ENCODE results near the gene ORMDL3. TPM values are rescaled to one million over a fixed set of nuclear protein-coding genes. Genes with fewer than 3 reads are reported as not detected.

ORMDL3 gene
- total RNA-seq, 1 donor from 2014 or later, result 51.2 TPM

Other genes starting within 250 kb of the ORMDL3 start
- gene PGAP3, start 239.5 kb downstream of the ORMDL3 start, total RNA-seq, result 8.9 TPM
- 10.1 TPM for gene ERBB2, start 227.5 kb downstream of the ORMDL3 start, total RNA-seq
- 10.1 TPM for gene MIEN1, start 197.1 kb downstream of the ORMDL3 start, total RNA-seq
- gene GRB7, start 189.7 kb downstream of the ORMDL3 start, total RNA-seq, result not detected
- 0.16 TPM for gene IKZF3, start 63.3 kb downstream of the ORMDL3 start, total RNA-seq
- gene ZPBP2, start 59.4 kb downstream of the ORMDL3 start, total RNA-seq, result not detected
- gene GSDMB, start 9.0 kb downstream of the ORMDL3 start, total RNA-seq, result 7.6 TPM
- not detected for gene LRRC3C, start 131 bp upstream of the ORMDL3 start, total RNA-seq
- not detected for gene GSDMA, start 35.4 kb upstream of the ORMDL3 start, total RNA-seq
- gene PSMD3, start 53.2 kb upstream of the ORMDL3 start, total RNA-seq, result 69.1 TPM
- gene CSF3, start 87.8 kb upstream of the ORMDL3 start, total RNA-seq, result 0.16 TPM
- gene MED24, start 126.8 kb upstream of the ORMDL3 start, total RNA-seq, result 72.5 TPM
- 91.1 TPM for gene THRA, start 135.4 kb upstream of the ORMDL3 start, total RNA-seq
- 0.78 TPM for gene NR1D1, start 173.0 kb upstream of the ORMDL3 start, total RNA-seq
- 89.2 TPM for gene MSL1, start 194.4 kb upstream of the ORMDL3 start, total RNA-seq
- 43.8 TPM for gene CASC3, start 212.9 kb upstream of the ORMDL3 start, total RNA-seq
- gene RAPGEFL1, start 249.9 kb upstream of the ORMDL3 start, total RNA-seq, result 17.0 TPM